Loucy (cell line): ENCODE results near the gene ADCY5.

ENCODE experiments used
- H2AFZ ChIP-seq: fragments of 200-600 bp; sonication (generic); 2 replicates; pipeline ENCODE4 v1.6.0; 2016; ENCODE audit warnings: antibody characterized with exemption, mild to moderate bottlenecking, low read length, moderate library complexity
- H3F3A ChIP-seq: fragments of 200-600 bp; 2 replicates; pipeline ENCODE4 v1.6.0; 2016; ENCODE audit warnings: antibody characterized with exemption, low read depth, mild to moderate bottlenecking
- H3K27me3 ChIP-seq: fragments of 200-600 bp; sonication (generic); 2 replicates; pipeline ENCODE4 v1.6.1; 2014; ENCODE audit warnings: low read length, mild to moderate bottlenecking; ENCODE audit not compliant: insufficient read depth, poor library complexity, severe bottlenecking
- H3K36me3 ChIP-seq: fragments of 200-600 bp; sonication (generic); 2 replicates; pipeline ENCODE4 v1.6.1; 2016; ENCODE audit warnings: low read length; ENCODE audit not compliant: insufficient read depth
- H3K4me1 ChIP-seq: fragments of 200-600 bp; sonication (generic); 2 replicates; pipeline ENCODE4 v1.5.1; 2014; ENCODE audit warnings: low read length, mild to moderate bottlenecking; ENCODE audit not compliant: insufficient read depth, poor library complexity, severe bottlenecking
- H3K4me2 ChIP-seq: fragments of 200-600 bp; sonication (generic); 2 replicates; pipeline ENCODE4 v1.6.0; 2014; ENCODE audit warnings: antibody characterized with exemption, low read length, low read depth, mild to moderate bottlenecking; ENCODE audit not compliant: poor library complexity, severe bottlenecking
- H3K4me3 ChIP-seq: fragments of 200-600 bp; sonication (generic); 2 replicates; pipeline ENCODE4 v1.5.1; 2014; ENCODE audit warnings: low read length, mild to moderate bottlenecking, mixed read lengths; ENCODE audit not compliant: poor library complexity, severe bottlenecking
- H3K79me2 ChIP-seq: fragments of 200-600 bp; sonication (generic); 2 replicates; pipeline ENCODE4 v1.6.1; 2014; ENCODE audit warnings: low read length; ENCODE audit not compliant: insufficient read depth
- H3K9ac ChIP-seq: fragments of 200-600 bp; sonication (generic); 2 replicates; pipeline ENCODE4 v1.6.0; 2014; ENCODE audit warnings: mild to moderate bottlenecking, low read depth, low read length, moderate library complexity; ENCODE audit not compliant: poor library complexity, severe bottlenecking
- H3K9me2 ChIP-seq: fragments of 200-600 bp; sonication (generic); replicated peaks from 2 replicates; pipeline ENCODE4 v1.6.1; 2016; ENCODE audit warnings: low read depth, low read length, mixed read lengths
- H3K9me3 ChIP-seq: fragments of 200-600 bp; sonication (generic); 2 replicates; pipeline ENCODE4 v1.6.1; 2014; ENCODE audit warnings: mild to moderate bottlenecking, antibody characterized with exemption, low read length, low read depth; ENCODE audit not compliant: insufficient read depth
- H4K20me1 ChIP-seq: fragments of 200-600 bp; sonication (generic); 2 replicates; pipeline ENCODE4 v1.6.0; 2014; ENCODE audit warnings: antibody characterized with exemption, low read length, mild to moderate bottlenecking; ENCODE audit not compliant: insufficient read depth, poor library complexity, severe bottlenecking
- EZH2phosphoT487 ChIP-seq: fragments of 200-600 bp; IDR thresholded peaks from 2 replicates; pipeline ENCODE4 v1.6.1; 2018; ENCODE audit warnings: antibody characterized with exemption, mild to moderate bottlenecking, moderate library complexity, borderline replicate concordance
- TF ChIP-seq, protein P1 (sequence below): fragments of 200-600 bp; sonication (generic); conservative IDR thresholded peaks from 2 replicates; pipeline ENCODE4 v1.5.1; 2014; ENCODE audit warnings: mild to moderate bottlenecking, antibody characterized with exemption, low read length

Gene ADCY5

DNA sequence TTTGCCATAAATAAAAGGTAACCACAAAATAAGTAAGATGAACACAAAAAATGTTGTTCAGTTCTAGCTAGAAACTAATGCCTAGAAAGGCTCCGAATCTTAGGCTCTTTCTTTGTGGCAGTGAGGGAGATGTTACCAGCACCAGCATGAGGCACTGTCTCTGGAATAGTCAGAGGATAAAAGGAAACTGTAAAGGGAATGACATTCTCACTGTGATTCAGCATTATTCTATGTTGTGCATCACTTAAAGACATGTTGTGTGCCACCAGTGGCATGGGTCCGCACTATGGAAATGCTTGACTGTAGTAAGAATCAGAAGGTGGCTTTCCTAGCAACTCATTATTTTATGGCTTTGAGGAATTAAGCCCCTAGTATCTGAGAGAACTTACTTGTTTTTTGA is 176.3 kb downstream of the ADCY5 start:
- Histone ChIP-seq H4K20me1 (no peaks in the 10 kb centered on the region), H3K4me3 (no peak overlapping the region), H3K9me2 (no peaks in the 10 kb centered on the region), H3K9me3 (no peaks in the 10 kb centered on the region), H3K27me3 (no peaks in the 10 kb centered on the region), H3K36me3 (no peaks in the 10 kb centered on the region), H2AFZ (no peak overlapping the region), H3K79me2 (no peaks in the 10 kb centered on the region), H3K9ac (no peak overlapping the region), H3K4me1 (no peaks in the 10 kb centered on the region), H3K4me2 (no peak overlapping the region), H3F3A (no peaks in the 10 kb centered on the region)
- TF ChIP-seq, protein P1, sequence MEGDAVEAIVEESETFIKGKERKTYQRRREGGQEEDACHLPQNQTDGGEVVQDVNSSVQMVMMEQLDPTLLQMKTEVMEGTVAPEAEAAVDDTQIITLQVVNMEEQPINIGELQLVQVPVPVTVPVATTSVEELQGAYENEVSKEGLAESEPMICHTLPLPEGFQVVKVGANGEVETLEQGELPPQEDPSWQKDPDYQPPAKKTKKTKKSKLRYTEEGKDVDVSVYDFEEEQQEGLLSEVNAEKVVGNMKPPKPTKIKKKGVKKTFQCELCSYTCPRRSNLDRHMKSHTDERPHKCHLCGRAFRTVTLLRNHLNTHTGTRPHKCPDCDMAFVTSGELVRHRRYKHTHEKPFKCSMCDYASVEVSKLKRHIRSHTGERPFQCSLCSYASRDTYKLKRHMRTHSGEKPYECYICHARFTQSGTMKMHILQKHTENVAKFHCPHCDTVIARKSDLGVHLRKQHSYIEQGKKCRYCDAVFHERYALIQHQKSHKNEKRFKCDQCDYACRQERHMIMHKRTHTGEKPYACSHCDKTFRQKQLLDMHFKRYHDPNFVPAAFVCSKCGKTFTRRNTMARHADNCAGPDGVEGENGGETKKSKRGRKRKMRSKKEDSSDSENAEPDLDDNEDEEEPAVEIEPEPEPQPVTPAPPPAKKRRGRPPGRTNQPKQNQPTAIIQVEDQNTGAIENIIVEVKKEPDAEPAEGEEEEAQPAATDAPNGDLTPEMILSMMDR: no peak
- no peak for TF ChIP-seq EZH2phosphoT487

DNA sequence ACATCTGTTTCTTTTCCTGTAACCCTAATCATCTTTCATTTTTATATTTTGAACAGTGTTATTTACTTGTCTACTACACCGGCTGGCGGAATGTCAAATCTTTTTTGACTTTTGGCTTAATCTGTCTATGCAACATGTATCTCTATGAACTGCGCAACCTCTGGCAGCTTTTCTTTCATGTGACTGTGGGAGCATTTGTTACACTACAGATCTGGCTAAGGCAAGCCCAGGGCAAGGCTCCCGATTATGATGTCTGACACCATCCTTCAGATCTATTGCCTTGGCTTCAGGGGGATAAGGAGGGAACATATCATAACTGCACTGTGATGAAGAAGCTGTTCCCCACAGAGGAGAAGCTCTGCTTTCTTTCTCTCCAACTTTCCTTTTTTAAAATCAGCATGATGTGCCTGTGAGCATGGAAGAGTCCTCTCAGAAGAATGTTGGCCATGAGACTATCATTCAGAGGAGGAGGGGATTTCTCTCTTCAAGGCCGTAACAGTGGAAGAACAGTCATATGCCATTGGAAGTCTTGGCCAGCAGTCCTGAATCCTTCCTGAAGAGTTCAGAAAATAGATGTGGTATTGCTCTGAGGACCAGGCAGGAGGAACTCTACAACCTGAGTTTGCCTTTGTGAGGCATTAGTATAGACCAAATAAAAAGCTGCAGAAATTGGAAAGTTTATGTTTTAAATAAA is 177.3 kb downstream of the ADCY5 start:
- TF ChIP-seq, protein P1: no peak
- no peak for TF ChIP-seq EZH2phosphoT487
- H2AFZ ChIP-seq: no peak overlapping the region

DNA sequence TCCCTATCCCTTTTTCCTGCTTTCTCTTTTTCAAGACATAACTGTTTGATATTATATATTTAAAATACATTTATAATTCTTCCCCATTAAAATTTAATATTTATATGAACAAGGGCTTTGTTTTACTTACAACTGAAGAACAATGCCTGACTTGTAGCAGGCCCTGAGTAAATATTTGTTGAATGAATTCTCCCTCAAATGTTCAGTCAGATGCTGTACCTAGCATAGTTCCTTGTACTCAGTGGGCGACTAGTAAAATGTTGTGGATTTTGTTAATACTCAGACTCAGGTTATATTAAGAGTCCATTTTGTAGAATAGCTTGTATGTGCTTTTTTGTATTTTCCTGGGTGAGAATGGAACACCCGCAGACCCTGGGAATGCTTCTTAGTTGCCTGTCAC is 178.1 kb downstream of the ADCY5 start:
- Histone ChIP-seq H3K4me3 (no peak overlapping the region), H3K36me3 (0 out of 2 replicates have a peak, but pooled peaks cover 4% of the 10 kb centered on the region), H3F3A (no peaks in the 10 kb centered on the region), H3K9me2 (no peaks in the 10 kb centered on the region), H3K4me1 (no peaks in the 10 kb centered on the region), H4K20me1 (no peaks in the 10 kb centered on the region), H3K79me2 (no peaks in the 10 kb centered on the region), H3K9ac (no peak overlapping the region), H3K9me3 (no peaks in the 10 kb centered on the region), H3K4me2 (no peak overlapping the region), H3K27me3 (no peaks in the 10 kb centered on the region), H2AFZ (no peak overlapping the region)
- TF ChIP-seq, protein P1: no peak
- TF ChIP-seq EZH2phosphoT487: no peak

More for the DNA sequence above, 177.3 kb downstream of the ADCY5 start:
- 0 out of 2 replicates have a peak, but pooled peaks cover 4% of the 10 kb centered on the region for H3K36me3 ChIP-seq
- no peak overlapping the region for H3K4me2 ChIP-seq
- H3K4me3 ChIP-seq: no peak overlapping the region
- no peaks in the 10 kb centered on the region for H4K20me1 ChIP-seq
- no peaks in the 10 kb centered on the region for H3K79me2 ChIP-seq
- H3K9me3 ChIP-seq: no peaks in the 10 kb centered on the region
- no peaks in the 10 kb centered on the region for H3K4me1 ChIP-seq
- H3K27me3 ChIP-seq: no peaks in the 10 kb centered on the region
- no peak overlapping the region for H3K9ac ChIP-seq
- no peaks in the 10 kb centered on the region for H3F3A ChIP-seq
- no peaks in the 10 kb centered on the region for H3K9me2 ChIP-seq
